Keratinocyte (primary cell): Measurements from ENCODE around the gene ESYT3. TPM values are rescaled to one million over a fixed set of nuclear protein-coding genes. Genes with fewer than 3 reads are reported as not detected.

Experiments used
- DNase-seq: peaks from one replicate; pipeline ENCODE4 v3.0.0-alpha.2; 2011; ENCODE audit warnings: low read depth, missing footprints, low spot score
- FAIRE-seq: peaks from 2 replicates; lab custom pipeline; 2011; peaks lifted over from hg19 to GRCh38; lab: Jason Lieb, UNC
- H2AFZ ChIP-seq: 2 replicates; pipeline ENCODE4 v1.6.0; 2012; ENCODE audit warnings: low read length, control low read depth, inconsistent platforms; ENCODE audit not compliant: control insufficient read depth
- H3K27ac ChIP-seq: 2 replicates; pipeline ENCODE4 v1.5.1; 2011; ENCODE audit warnings: low read length; ENCODE audit not compliant: control insufficient read depth, insufficient read depth
- H3K27me3 ChIP-seq: 3 replicates; pipeline ENCODE4 v1.6.0; 2011; ENCODE audit warnings: low read length; ENCODE audit not compliant: control insufficient read depth, insufficient read depth; ENCODE audit errors: extremely low read depth
- H3K36me3 ChIP-seq, 2 experiments: 2 replicates in 1 of 2; 3 replicates in 1 of 2; pipeline ENCODE4 v1.5.1; 2011; ENCODE audit warnings: low read length in 2 of 2, mild to moderate bottlenecking in 1 of 2; ENCODE audit not compliant: control insufficient read depth in 2 of 2, insufficient read depth in 2 of 2; ENCODE audit errors: extremely low read depth in 1 of 2
- H3K4me1 ChIP-seq: 3 replicates; pipeline ENCODE4 v1.5.1; 2011; ENCODE audit warnings: low read length; ENCODE audit not compliant: control insufficient read depth, insufficient read depth; ENCODE audit errors: extremely low read depth
- H3K4me2 ChIP-seq: 3 replicates; pipeline ENCODE4 v1.6.0; 2011; ENCODE audit warnings: low read depth, low read length; ENCODE audit not compliant: control insufficient read depth, insufficient read depth; ENCODE audit errors: extremely low read depth
- H3K4me3 ChIP-seq, 3 experiments: fragments of 200-600 bp in 1 of 3; sonication (generic) in 1 of 3; 2 replicates in 2 of 3; 3 replicates in 1 of 3; pipeline ENCODE4 v1.5.1; 2011 to 2016; ENCODE audit warnings: low read length in 3 of 3, mild to moderate bottlenecking in 3 of 3, control low read depth in 2 of 3, inconsistent platforms in 1 of 3, low read depth in 1 of 3, mixed read lengths in 1 of 3, mixed run types in 1 of 3, moderate library complexity in 1 of 3; ENCODE audit not compliant: control insufficient read depth in 2 of 3, insufficient read depth in 2 of 3; ENCODE audit errors: extremely low read depth in 1 of 3
- H3K79me2 ChIP-seq: 2 replicates; pipeline ENCODE4 v1.6.0; 2012; ENCODE audit warnings: low read length; ENCODE audit not compliant: control insufficient read depth, insufficient read depth
- H3K9ac ChIP-seq: 3 replicates; pipeline ENCODE4 v1.6.0; 2011; ENCODE audit warnings: low read length; ENCODE audit not compliant: control insufficient read depth, insufficient read depth; ENCODE audit errors: extremely low read depth
- H3K9me1 ChIP-seq: 3 replicates; pipeline ENCODE4 v1.6.0; 2011; ENCODE audit warnings: low read length; ENCODE audit not compliant: control insufficient read depth, insufficient read depth; ENCODE audit errors: extremely low read depth
- H3K9me3 ChIP-seq: 2 replicates; pipeline ENCODE4 v1.5.1; 2012; ENCODE audit warnings: low read depth, low read length; ENCODE audit not compliant: control insufficient read depth
- H4K20me1 ChIP-seq: 3 replicates; pipeline ENCODE4 v1.6.0; 2011; ENCODE audit warnings: low read length; ENCODE audit not compliant: control insufficient read depth, insufficient read depth; ENCODE audit errors: extremely low read depth
- EZH2 ChIP-seq: IDR thresholded peaks from one replicate; pipeline ENCODE4 v1.6.1; 2012; ENCODE audit warnings: inconsistent platforms, mild to moderate bottlenecking, low read length, moderate library complexity
- dilution Hi-C: fragments of 300-500 bp; cut with MboI; formaldehyde crosslinking; loops from one replicate; pipeline ENCODE4 v1.7.0; 2020; ENCODE audit warnings: low sequenced_read_pairs; ENCODE audit not compliant: extremely low pct_ligation_motif_present
- polyA plus RNA-seq, 5 experiments: library from polyadenylated mRNA; depleted of rRNA in 3 of 5; stranded (reverse) in 3 of 5; stranded (forward) in 1 of 5; unstranded in 1 of 5; fragments of >200 nt; gene quantifications; 1 replicate in 1 of 5; 2 replicates in 3 of 5; 3 replicates in 1 of 5; pipeline versions ENCODE4 v1.2.1 to v1.2.3, GENCODE V29; 2011 to 2012; ENCODE audit warnings: missing spikeins in 2 of 5, low read depth in 1 of 5, low replicate concordance in 1 of 5
- TF ChIP-seq, protein P1 (sequence below), 3 experiments: IDR thresholded peaks in 1 of 3; conservative IDR thresholded peaks in 1 of 3; optimal IDR thresholded peaks in 1 of 3; 2 replicates in 2 of 3; 3 replicates in 1 of 3; pipeline versions ENCODE3 to v1.5.1; 2011; ENCODE audit warnings: low read length in 3 of 3, mild to moderate bottlenecking in 3 of 3, moderate library complexity in 2 of 3, control low read depth in 1 of 3, inconsistent platforms in 1 of 3; ENCODE audit not compliant: insufficient read depth in 2 of 3; ENCODE audit errors: extremely low read depth in 1 of 3

Gene ESYT3
- polyA plus RNA-seq, 1 donor (not counting 4 experiments of a cell fraction or from before 2014, with no cell fraction given) = 0.62 TPM

DNA sequence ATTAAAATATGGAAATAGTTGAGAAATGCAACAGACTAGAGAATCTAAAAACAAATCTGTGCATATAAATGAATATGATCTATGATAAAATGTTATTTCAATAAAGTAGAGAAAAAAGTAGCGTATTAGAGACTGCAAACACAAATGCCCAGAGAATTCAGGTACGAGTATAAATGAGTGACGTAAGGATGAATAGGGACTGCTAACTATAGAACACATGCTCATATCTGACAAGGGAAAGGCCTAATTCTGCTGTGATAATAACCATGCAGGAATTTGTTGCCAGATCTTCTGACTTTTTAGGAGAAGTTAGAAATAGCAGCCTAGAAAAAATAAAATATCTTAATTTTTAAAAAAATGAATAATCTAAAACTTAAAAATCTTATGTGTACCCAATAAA is 73.1 kb downstream of the ESYT3 start:
- no peak for FAIRE-seq

GRCh38 chr3:138509586-138509985 is 75.2 kb downstream of the ESYT3 start:
- Histone ChIP-seq H3K27me3 (no peaks in the 10 kb centered on the region), H2AFZ (no peak overlapping the region), H3K4me2 (no peak overlapping the region), H3K4me1 (no peaks in the 10 kb centered on the region), H3K79me2 (no peaks in the 10 kb centered on the region), H3K9me3 (no peaks in the 10 kb centered on the region), H3K9ac (no peak overlapping the region), H3K9me1 (no peaks in the 10 kb centered on the region), H3K27ac (no peak overlapping the region), H3K4me3 (no peak overlapping the region), H3K36me3 (no peaks in the 10 kb centered on the region), H4K20me1 (no peaks in the 10 kb centered on the region)
- no peak for DNase-seq
- FAIRE-seq = no peak
- dilution Hi-C loops = no loop called here
- TF ChIP-seq, protein P1, sequence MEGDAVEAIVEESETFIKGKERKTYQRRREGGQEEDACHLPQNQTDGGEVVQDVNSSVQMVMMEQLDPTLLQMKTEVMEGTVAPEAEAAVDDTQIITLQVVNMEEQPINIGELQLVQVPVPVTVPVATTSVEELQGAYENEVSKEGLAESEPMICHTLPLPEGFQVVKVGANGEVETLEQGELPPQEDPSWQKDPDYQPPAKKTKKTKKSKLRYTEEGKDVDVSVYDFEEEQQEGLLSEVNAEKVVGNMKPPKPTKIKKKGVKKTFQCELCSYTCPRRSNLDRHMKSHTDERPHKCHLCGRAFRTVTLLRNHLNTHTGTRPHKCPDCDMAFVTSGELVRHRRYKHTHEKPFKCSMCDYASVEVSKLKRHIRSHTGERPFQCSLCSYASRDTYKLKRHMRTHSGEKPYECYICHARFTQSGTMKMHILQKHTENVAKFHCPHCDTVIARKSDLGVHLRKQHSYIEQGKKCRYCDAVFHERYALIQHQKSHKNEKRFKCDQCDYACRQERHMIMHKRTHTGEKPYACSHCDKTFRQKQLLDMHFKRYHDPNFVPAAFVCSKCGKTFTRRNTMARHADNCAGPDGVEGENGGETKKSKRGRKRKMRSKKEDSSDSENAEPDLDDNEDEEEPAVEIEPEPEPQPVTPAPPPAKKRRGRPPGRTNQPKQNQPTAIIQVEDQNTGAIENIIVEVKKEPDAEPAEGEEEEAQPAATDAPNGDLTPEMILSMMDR (optimal IDR thresholded peaks at IDR 0.05 in 1 of 3, IDR thresholded peaks at IDR 0.05 in 1 of 3, conservative IDR thresholded peaks at IDR 0.05 in 1 of 3; ENCODE audit: extremely low read depth in 1 of 3, insufficient read depth in 2 of 3, low read length in 3 of 3) = no peak
- no peak for TF ChIP-seq EZH2

More for the DNA sequence above, 73.1 kb downstream of the ESYT3 start:
- no peak overlapping the region for H3K4me3 ChIP-seq
- no peak overlapping the region for H3K9ac ChIP-seq
- no peak overlapping the region for H3K27ac ChIP-seq
- H4K20me1 ChIP-seq = no peaks in the 10 kb centered on the region
- no peak overlapping the region for H3K4me2 ChIP-seq
- H3K9me1 ChIP-seq = no peaks in the 10 kb centered on the region
- no peaks in the 10 kb centered on the region for H3K36me3 ChIP-seq
- DNase-seq = no peak
- no peak overlapping the region for H2AFZ ChIP-seq
- H3K4me1 ChIP-seq = no peaks in the 10 kb centered on the region
- H3K9me3 ChIP-seq = no peaks in the 10 kb centered on the region
- TF ChIP-seq, protein P1 (optimal IDR thresholded peaks at IDR 0.05 in 1 of 3, IDR thresholded peaks at IDR 0.05 in 1 of 3, conservative IDR thresholded peaks at IDR 0.05 in 1 of 3; ENCODE audit: extremely low read depth in 1 of 3, insufficient read depth in 2 of 3, low read length in 3 of 3) = no peak
- no peak for TF ChIP-seq EZH2
- no peaks in the 10 kb centered on the region for H3K27me3 ChIP-seq
- dilution Hi-C loops = no loop called here
- no peaks in the 10 kb centered on the region for H3K79me2 ChIP-seq
